ENCODE data around the gene CA10.

The CA10 gene

DNA sequence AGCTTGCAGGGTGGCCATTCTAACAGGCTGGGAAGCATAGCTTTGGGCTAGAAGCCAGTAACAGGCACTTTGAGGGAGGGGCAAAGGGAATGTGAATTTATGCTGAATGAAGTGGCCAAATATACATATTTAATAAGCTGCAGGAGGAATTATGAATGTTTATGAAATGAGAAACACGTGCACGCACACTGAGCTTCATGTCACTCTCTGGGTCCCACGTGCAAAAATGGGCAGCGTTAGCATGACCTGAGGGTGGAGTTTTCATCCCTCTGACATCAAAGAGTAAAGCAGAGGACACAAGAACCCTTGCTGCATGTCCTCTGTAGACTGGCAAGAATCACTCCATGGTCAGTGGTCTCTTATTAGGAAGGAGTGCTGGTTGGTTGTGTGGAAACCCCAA is 561.2 kb downstream of the CA10 start:
- Histone ChIP-seq H3K9me2 (replicated peaks; ENCODE audit: control insufficient read depth, low read length) (no peaks in the 10 kb centered on the region), H3K27me3 (ENCODE audit: control insufficient read depth, low read length) (no peaks in the 10 kb centered on the region), H3K4me3 (ENCODE audit: low read length) (no peak overlapping the region), H3K4me2 (ENCODE audit: low read length) (no peak overlapping the region), H3K9me3 (ENCODE audit: control insufficient read depth, insufficient read depth, low read length) (no peaks in the 10 kb centered on the region), H3K27ac (ENCODE audit: low read depth, low read length) (no peak overlapping the region), H3K4me1 (ENCODE audit: control insufficient read depth, low read length) (no peaks in the 10 kb centered on the region), H3K79me2 (ENCODE audit: control insufficient read depth, low read length) (no peaks in the 10 kb centered on the region), H4K20me1 (ENCODE audit: control insufficient read depth, insufficient read depth, low read depth, low read length) (no peaks in the 10 kb centered on the region), H3K36me3 (ENCODE audit: control insufficient read depth, low read length) (no peaks in the 10 kb centered on the region), H3F3A (ENCODE audit: control insufficient read depth, insufficient read depth) (no peaks in the 10 kb centered on the region)
- no peak for TF ChIP-seq CTCF (IDR thresholded peaks at IDR 0.05; ENCODE audit: low read depth, low read length, poor library complexity, severe bottlenecking)
- TF ChIP-seq EZH2phosphoT487 (IDR thresholded peaks at IDR 0.05; ENCODE audit: borderline replicate concordance, low read length) = no peak

DNA sequence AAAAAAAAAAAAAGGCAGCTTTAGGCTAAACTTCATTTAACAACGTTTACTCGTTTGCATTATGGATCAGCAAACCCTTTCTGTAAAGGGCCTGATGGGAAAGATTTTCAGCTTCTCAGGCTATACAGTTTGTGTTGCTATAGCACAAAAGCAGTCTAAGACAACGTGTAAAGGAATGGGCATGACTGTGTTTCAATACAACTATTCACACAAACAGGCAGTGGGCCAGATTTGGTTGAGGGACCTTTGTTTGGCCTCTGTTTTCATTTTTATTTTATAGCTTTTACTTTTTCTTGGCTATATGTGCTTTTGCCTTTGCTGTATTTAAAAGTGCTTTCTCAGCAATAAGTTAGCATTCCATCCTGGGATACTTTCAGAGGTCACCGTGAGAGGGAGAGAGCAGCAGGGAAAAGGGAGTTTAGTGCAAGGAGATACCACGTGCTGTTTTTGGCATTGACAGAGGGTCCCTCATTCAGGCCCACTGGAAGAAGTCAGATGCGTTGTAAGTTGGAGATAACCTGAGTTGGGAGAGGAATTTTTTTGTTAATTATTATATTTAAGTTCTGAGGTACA is 562.6 kb downstream of the CA10 start:
- no peaks in the 10 kb centered on the region for H3K27me3 ChIP-seq (ENCODE audit: control insufficient read depth, low read length)
- H3K36me3 ChIP-seq (ENCODE audit: control insufficient read depth, low read length) = no peaks in the 10 kb centered on the region
- H4K20me1 ChIP-seq (ENCODE audit: control insufficient read depth, insufficient read depth, low read depth, low read length) = no peaks in the 10 kb centered on the region
- H3K9me3 ChIP-seq (ENCODE audit: control insufficient read depth, insufficient read depth, low read length) = no peaks in the 10 kb centered on the region
- H3K4me2 ChIP-seq (ENCODE audit: low read length) = no peak overlapping the region
- H3K9me2 ChIP-seq (replicated peaks; ENCODE audit: control insufficient read depth, low read length) = no peaks in the 10 kb centered on the region
- no peak overlapping the region for H3K4me3 ChIP-seq (ENCODE audit: low read length)
- H3K4me1 ChIP-seq (ENCODE audit: control insufficient read depth, low read length) = no peaks in the 10 kb centered on the region
- TF ChIP-seq EZH2phosphoT487 (IDR thresholded peaks at IDR 0.05; ENCODE audit: borderline replicate concordance, low read length) (no peak), CTCF (IDR thresholded peaks at IDR 0.05; ENCODE audit: low read depth, low read length, poor library complexity, severe bottlenecking) (no peak)
- H3K79me2 ChIP-seq (ENCODE audit: control insufficient read depth, low read length) = no peaks in the 10 kb centered on the region
- H3F3A ChIP-seq (ENCODE audit: control insufficient read depth, insufficient read depth) = no peaks in the 10 kb centered on the region
- no peak overlapping the region for H3K27ac ChIP-seq (ENCODE audit: low read depth, low read length)

GRCh38 chr17:51590071-51590656 is 568.4 kb downstream of the CA10 start:
- TF ChIP-seq EZH2phosphoT487 (IDR thresholded peaks at IDR 0.05; ENCODE audit: borderline replicate concordance, low read length) (no peak), CTCF (IDR thresholded peaks at IDR 0.05; ENCODE audit: low read depth, low read length, poor library complexity, severe bottlenecking) (no peak)
- no peaks in the 10 kb centered on the region for H3K27me3 ChIP-seq (ENCODE audit: control insufficient read depth, low read length)

More at GRCh38 chr17:51590071-51590656, 568.4 kb downstream of the CA10 start:
- H3K9me2 ChIP-seq (replicated peaks; ENCODE audit: control insufficient read depth, low read length) = no peaks in the 10 kb centered on the region
- no peaks in the 10 kb centered on the region for H3F3A ChIP-seq (ENCODE audit: control insufficient read depth, insufficient read depth)
- H3K36me3 ChIP-seq (ENCODE audit: control insufficient read depth, low read length) = no peaks in the 10 kb centered on the region
- H3K27ac ChIP-seq (ENCODE audit: low read depth, low read length) = no peak overlapping the region
- H3K79me2 ChIP-seq (ENCODE audit: control insufficient read depth, low read length) = no peaks in the 10 kb centered on the region
- no peaks in the 10 kb centered on the region for H4K20me1 ChIP-seq (ENCODE audit: control insufficient read depth, insufficient read depth, low read depth, low read length)
- no peaks in the 10 kb centered on the region; the same call in 1 of the 2 replicates for H3K9me3 ChIP-seq (ENCODE audit: control insufficient read depth, insufficient read depth, low read length)
- H3K4me1 ChIP-seq (ENCODE audit: control insufficient read depth, low read length) = no peaks in the 10 kb centered on the region
- H3K4me3 ChIP-seq (ENCODE audit: low read length) = no peak overlapping the region
- no peak overlapping the region for H3K4me2 ChIP-seq (ENCODE audit: low read length)

Data from DOHH2 (cell line).